HG02938 (cell line): ENCODE measurements around the gene CERS5.

Experiments used
- ATAC-seq: cut with Tn5 transposase; IDR thresholded peaks from one replicate; pipeline ENCODE4 v1.9.1; 2021; ENCODE audit warnings: mild to moderate bottlenecking, moderate library complexity; ENCODE audit not compliant: unreplicated experiment

The CERS5 gene

DNA sequence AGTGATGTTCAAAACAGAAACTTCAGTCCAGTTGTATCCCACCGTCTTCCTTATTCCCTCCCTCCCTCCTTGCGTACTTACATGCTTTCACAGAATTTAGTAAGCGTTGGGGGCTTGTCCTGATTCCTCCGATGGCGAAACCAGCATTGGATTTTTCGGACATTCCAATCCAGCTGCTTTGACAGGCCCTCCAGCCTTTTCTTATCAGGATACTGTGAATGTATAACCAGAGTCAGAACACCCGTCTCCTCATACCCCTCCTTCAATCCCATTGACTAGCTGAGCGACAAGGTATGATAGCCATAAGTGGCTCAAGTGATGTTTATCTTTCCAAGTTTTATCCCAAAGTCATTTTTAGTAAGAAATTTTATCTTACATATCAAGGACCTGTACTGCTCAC lies 24.2 kb downstream of the CERS5 start:
- no peak for ATAC-seq

DNA sequence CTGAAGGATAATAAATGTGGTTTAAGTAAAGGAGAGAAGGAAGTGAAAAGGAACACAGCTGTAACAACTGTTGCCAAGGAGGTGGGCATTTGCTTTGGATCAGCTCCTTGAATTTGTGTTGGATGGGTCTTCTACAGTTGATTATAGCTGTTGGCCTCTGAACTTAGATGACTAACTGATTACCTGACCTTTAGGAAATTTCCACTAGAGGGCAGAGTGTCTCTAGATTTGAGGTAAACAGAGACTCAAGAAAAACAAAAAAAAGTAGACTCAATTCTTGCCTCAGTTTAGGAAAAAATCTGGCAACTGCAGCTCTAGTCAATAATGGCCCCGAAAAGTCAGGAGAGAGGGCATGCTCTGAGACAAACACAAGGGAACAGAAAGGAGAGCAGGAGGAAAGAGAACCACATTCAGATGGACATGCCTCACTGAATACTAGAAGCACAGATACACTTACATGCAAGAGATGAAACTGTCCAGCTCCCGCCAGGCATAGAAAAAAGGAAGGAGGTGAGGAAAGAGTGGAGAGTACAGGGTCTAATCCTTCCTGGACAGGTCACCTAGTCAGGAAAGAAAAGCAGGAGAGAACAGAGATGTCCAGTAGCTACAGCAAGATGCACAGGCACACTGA lies 34.5 kb downstream of the CERS5 start:
- no peak for ATAC-seq

DNA sequence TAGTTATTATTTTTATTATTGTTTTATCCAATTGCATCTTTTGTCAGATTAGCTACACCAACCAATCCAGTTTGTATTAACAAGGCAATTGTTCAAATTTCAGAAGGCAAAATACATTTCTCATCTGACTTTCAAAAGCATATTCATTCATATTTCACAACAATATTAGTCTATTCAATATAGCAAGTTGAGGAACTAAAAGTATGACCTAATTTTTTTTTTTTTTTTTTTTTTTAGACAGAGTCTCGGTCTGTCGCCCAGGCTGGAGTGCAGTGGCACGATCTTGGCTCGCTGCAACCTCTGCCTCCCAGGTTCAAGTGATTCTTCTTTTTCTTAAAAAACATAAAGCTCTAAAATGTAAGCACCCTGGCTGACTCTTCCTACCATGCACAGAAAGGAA lies 37.9 kb downstream of the CERS5 start:
- no peak for ATAC-seq

- no peak for ATAC-seq
These were observed 39.6 kb downstream of the CERS5 start for GRCh38 chr12:50127546-50127945.

- ATAC-seq, result no peak
These were observed 44.0 kb downstream of the CERS5 start for GRCh38 chr12:50123203-50123602.

DNA sequence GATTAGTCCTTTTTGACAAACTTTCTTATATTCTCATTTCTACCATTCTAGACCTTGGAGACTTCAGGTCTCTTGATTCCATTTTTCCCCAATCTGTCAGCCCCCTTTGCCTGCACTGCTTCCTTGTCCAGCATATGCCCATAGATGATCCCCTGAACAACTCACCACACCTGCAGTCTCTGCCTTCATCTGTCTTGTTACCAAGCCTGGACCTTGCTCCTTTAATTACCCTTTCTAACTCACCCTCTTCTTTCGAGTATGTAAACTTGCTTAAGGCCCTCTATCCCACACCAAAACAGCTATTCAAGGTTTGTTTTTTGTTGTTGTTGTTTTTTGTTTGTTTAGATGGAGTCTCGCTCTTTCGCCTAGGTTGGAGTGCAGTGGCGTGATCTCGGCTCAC lies 45.5 kb downstream of the CERS5 start:
- no peak for ATAC-seq

- no peak for ATAC-seq
These were observed 46.2 kb downstream of the CERS5 start for GRCh38 chr12:50120953-50121352.

DNA sequence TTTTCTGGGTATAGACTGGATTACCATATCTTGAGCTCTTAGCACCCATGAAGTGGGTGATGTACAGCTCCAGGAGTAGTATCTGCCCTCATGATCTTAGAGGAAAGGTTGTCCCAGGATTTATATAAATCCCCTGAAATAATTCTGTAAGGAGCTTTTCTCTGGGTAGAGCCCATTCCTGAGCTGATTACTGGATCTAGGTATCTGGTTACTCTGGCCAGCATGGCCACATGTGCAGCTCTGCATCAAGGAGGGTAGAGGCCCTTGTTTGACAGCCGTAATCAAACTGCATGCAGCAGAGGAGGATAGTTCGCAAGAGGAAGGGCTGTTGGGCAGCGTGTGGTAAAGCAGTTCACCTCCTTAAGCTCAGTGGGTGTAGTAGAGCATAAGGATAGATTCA lies 46.6 kb downstream of the CERS5 start:
- no peak for ATAC-seq

DNA sequence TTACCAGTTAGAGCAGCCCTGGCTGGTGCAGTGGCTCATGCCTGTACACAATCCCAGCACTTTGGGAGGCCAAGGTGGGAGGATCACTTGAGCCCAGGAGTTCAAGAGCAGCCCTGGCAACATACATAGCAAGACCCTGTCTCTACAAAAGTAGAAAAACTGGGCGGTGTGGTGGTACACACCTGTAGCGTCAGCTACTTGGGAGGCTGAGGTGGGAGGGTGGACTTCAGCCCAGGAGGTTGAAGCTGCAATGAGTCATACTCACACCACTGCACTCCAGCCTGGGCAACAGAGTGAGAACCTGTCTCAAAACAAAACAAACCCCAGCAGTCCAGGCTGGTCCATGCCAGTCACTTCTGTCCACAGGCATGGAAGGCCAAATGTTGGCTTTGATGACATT lies 47.8 kb downstream of the CERS5 start:
- no peak for ATAC-seq

DNA sequence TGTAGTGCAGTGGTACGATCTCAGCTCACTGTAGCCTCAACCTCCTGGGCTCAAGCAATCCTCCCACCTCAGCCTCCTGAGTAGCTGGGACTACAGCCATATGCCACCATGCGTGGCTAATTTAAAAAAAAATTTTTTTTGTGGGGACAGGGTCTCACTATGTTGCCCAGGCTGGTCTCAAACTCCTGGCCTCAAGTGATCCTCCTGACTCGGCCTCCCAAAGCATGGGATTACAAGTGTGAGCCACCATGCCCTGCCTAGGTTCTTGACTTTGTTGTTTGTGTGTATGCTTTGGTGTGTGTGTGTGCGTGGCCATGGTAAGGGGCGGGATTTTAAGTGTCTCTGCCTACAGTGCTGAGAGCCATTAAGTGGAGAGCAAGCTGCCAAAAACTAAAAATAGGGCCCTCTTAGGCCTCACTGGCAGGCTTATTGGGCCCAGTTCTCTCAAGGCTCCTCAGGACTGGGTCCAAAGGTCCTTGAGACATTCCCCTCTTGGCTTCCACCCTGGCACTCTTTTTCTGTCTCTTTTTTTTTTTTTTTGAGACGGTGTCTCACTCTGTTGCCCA lies 50.0 kb downstream of the CERS5 start:
- ATAC-seq, result no peak

GRCh38 chr12:50112456-50113218 lies 54.5 kb downstream of the CERS5 start:
- no peak for ATAC-seq

- peak; percentile 80 for ATAC-seq
These were observed 55.3 kb downstream of the CERS5 start, which contains the start of gene COX14 for GRCh38 chr12:50111693-50112455. Gene COX14, plus strand, starts transcription at chr12:50112236. Its CDS starts 7,808 bp downstream, at chr12:50120044.

DNA sequence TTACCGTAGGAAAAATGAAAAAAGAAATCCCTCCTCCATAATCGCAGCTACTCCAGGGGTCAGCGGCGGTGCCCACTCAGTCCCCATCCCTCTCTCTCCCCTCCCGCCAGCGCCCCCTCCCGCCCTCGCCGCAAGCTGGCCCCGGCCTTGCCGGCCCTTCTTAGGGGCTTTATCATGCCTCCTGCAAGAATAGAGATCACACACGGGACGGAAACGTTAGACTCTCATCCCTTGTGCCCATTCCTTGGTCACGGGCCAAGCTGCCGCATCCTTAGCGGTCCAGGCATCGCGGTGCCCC lies 55.8 kb downstream of the CERS5 start:
- peak; percentile 4 for ATAC-seq

DNA sequence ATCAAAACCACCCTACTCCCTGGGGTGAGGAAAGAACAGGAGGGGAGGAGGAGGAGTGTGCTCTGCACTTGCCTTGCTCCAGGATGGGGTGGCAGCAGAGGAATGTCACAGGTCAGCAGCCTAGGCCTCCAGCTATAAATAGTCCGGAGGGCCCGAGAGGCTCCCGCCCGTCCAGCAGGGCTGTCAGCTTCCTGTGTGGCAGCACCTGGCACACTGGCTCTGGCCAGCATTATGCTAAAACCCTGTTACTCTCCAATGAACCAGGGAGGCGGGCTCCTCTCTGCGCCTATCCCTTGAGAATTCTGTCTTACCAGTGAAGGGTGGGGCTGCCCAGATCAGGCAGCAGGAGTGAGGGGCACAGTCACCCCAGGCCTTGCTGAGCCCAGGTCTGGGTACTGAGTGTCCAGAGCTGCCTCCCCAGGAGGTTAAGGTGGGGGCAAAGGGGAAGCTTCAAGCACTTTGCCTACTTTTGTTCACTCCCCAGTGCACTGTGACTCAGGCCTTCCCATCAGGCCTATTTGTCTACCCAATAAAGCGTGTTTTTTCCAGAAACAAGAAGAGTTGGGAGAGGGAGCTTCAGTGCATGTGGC lies 56.3 kb downstream of the CERS5 start:
- ATAC-seq, result no peak

DNA sequence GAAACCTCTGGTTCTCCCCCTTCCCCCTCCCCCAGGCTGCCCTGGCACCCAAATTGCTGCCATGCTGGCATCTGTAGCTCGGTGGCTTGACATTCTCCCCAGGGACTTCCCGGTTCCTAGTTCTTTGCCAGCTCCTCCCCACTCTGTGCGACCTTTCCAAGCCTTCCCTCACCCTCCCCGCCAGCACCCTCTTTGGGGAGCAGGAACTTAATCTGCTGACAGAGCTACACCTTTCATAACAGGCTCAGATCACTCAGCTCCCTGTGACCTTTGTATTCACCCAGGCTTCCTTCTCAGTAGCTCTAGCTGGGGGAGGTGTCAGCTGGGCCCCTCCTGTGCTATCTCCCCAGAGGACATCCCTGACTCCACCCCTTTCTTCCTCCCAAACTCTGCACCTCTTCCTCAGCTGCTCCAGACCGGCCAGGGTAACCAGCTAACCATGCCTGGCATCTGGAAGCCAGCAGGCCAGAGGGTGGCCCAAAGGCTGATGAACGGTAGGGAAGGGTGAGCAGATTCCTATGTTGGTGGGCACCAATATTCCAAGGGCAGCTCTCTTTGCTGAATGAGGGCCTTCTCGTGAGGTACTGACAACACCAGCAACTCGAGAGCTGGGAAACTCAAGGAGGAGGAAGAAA lies 56.9 kb downstream of the CERS5 start:
- no peak for ATAC-seq

GRCh38 chr12:50109319-50109718 lies 57.9 kb downstream of the CERS5 start:
- ATAC-seq, result no peak

DNA sequence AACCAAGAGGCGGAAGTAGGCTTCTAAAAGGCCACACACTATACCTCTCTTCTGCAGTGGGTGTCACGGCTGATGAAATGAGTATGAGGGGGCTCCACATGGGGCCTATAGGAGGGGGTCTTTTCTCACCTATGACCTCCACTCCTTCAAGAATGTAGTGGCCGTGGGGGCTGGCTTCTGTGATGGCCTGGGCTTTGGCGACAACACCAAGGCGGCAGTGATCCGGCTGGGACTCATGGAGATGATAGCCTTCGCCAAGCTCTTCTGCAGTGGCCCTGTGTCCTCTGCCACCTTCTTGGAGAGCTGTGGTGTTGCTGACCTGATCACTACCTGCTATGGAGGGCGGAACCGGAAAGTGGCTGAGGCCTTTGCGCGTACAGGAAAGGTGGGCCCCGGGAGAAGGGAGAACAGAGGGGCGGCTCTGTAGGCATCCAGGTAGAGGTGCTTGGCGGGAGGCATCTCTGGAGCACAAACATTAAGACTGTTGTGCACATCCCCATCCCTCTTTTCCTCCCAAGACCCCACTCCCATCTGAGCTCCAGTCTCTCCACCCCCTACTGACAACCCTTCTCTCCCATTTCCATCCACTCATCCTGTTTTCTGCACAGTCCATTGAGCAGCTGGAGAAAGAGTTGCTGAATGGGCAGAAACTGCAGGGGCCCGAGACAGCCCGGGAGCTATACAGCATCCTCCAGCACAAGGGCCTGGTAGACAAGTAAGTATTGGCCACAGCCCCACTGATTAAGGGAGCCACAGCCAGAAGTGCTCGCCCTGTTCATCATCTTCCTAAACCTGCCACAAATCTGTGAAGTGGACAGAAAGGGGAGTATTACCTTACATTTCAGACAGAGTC lies 59.5 kb downstream of the CERS5 start:
- no peak for ATAC-seq

DNA sequence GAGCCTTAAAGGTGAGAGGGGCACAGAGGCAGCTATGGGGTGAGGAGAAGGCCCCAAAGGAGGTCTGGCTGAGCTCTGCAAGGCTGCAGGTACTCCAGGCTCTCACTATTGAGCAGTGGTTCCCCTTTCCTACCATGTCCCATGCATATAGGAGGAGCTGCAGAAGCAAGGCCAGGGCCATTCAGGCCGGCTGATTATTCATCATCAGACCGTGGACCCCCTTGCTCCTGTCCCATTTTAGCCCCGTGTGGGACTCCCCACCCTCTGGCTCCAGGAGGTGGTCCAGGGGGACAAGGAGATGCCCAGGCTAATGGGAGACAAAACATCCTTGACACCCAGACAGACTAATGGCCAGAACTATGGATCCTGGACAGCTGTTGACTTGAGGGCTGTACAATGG lies 60.3 kb downstream of the CERS5 start:
- no peak for ATAC-seq

DNA sequence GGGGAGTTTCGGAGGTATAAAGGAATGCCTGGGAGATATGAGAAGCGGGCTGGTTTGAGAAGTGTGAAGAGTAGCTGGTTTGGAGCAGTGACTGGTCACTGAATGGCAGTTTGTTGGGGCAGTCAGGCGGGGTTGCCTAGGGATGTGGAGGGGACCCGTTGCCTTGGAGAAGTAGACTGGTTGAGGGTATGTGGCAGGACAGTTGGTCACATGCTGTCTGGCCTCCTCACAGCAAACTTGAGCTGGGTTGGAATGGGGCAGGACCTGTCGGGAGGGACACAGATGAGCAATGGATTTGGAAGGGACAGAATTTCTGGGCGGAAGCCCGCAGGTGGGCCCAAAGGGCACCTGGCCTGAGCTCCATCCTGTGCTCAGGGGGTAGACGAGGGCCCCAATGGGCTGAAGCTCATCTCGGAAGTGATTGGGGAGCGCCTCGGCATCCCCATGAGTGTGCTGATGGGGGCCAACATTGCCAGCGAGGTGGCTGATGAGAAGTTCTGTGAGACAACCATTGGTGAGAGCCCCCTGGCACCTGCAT lies 61.2 kb downstream of the CERS5 start:
- ATAC-seq, result no peak
